ENCODE results near the gene CGB5.

CGB5 gene

GRCh38 chr19:49058562-49058961 is 14.9 kb downstream of the CGB5 start:
- peak; percentile 35 for DNase-seq (ENCODE audit: extremely low spot score)
- ChIA-PET CTCF (interaction anchor here (0.8 to 1.0 kb wide), 2 partner anchors 15 kb away, joined by 3 to 4 read pairs; no protein-coding TSS in a partner anchor), POLR2A (no interaction called here)
- TF ChIP-seq PKNOX1 (IDR thresholded peaks at IDR 0.05) (peak; percentile 39; the same call in 1 of the 2 replicates), FOXM1 (IDR thresholded peaks at IDR 0.05; ENCODE audit: borderline replicate concordance) (no peak), SUZ12 (IDR thresholded peaks at IDR 0.05) (no peak), L3MBTL2 (conservative IDR thresholded peaks at IDR 0.05) (no peak)

- TF ChIP-seq FOXK2 (IDR thresholded peaks at IDR 0.05) = no peak
- no peak for TF ChIP-seq SP1 (IDR thresholded peaks at IDR 0.05)
- no peak for TF ChIP-seq PKNOX1 (IDR thresholded peaks at IDR 0.05)
- TF ChIP-seq FOXM1 (IDR thresholded peaks at IDR 0.05; ENCODE audit: borderline replicate concordance) = no peak
- no peak for TF ChIP-seq SUZ12 (IDR thresholded peaks at IDR 0.05)
- TF ChIP-seq ELF4 (IDR thresholded peaks at IDR 0.05) = no peak
- no peak for TF ChIP-seq TARDBP (IDR thresholded peaks at IDR 0.05)
- no peak for TF ChIP-seq BHLHE40 (IDR thresholded peaks at IDR 0.05; ENCODE audit: borderline replicate concordance)
- TF ChIP-seq CTBP1 (IDR thresholded peaks at IDR 0.05; ENCODE audit: borderline replicate concordance) = no peak
- ChIA-PET CTCF (interaction anchor here (0.8 kb wide), 1 partner anchor 15 kb away, joined by 3 read pairs; no protein-coding TSS in a partner anchor), POLR2A (no interaction called here)
- no peak for DNase-seq (ENCODE audit: extremely low spot score)
Observed at GRCh38 chr19:49059053-49059452, 15.4 kb downstream of the CGB5 start.

GRCh38 chr19:49061000-49061399 is 17.4 kb downstream of the CGB5 start:
- CTCF ChIA-PET = no interaction called here
- POLR2A ChIA-PET = interaction anchor here (0.8 kb wide), 1 partner anchor 67 kb away, joined by 3 read pairs; the partner anchor contains the start of genes GYS1 and RUVBL2
- no peak for TF ChIP-seq TARDBP (IDR thresholded peaks at IDR 0.05)
- TF ChIP-seq HDGF (IDR thresholded peaks at IDR 0.05; ENCODE audit: borderline replicate concordance) = no peak
- no peak for TF ChIP-seq FOXA1 (IDR thresholded peaks at IDR 0.05)
- DNase-seq (ENCODE audit: extremely low spot score) = no peak

- POLR2A ChIA-PET = no interaction called here
- TF ChIP-seq CTBP1 (IDR thresholded peaks at IDR 0.05; ENCODE audit: borderline replicate concordance) (no peak), FOXM1 (IDR thresholded peaks at IDR 0.05; ENCODE audit: borderline replicate concordance) (no peak), L3MBTL2 (conservative IDR thresholded peaks at IDR 0.05) (no peak), SP1 (IDR thresholded peaks at IDR 0.05) (no peak), PKNOX1 (IDR thresholded peaks at IDR 0.05) (no peak), HDGF (IDR thresholded peaks at IDR 0.05; ENCODE audit: borderline replicate concordance) (no peak), ELF4 (IDR thresholded peaks at IDR 0.05) (no peak), ARNT (IDR thresholded peaks at IDR 0.05) (no peak), ZNF384 (IDR thresholded peaks at IDR 0.05) (no peak), BHLHE40 (IDR thresholded peaks at IDR 0.05; ENCODE audit: borderline replicate concordance) (no peak), SUZ12 (IDR thresholded peaks at IDR 0.05) (no peak)
- no peak for DNase-seq (ENCODE audit: extremely low spot score)
- CTCF ChIA-PET = no interaction called here
Observed at GRCh38 chr19:49061445-49061844, 17.8 kb downstream of the CGB5 start.

DNA sequence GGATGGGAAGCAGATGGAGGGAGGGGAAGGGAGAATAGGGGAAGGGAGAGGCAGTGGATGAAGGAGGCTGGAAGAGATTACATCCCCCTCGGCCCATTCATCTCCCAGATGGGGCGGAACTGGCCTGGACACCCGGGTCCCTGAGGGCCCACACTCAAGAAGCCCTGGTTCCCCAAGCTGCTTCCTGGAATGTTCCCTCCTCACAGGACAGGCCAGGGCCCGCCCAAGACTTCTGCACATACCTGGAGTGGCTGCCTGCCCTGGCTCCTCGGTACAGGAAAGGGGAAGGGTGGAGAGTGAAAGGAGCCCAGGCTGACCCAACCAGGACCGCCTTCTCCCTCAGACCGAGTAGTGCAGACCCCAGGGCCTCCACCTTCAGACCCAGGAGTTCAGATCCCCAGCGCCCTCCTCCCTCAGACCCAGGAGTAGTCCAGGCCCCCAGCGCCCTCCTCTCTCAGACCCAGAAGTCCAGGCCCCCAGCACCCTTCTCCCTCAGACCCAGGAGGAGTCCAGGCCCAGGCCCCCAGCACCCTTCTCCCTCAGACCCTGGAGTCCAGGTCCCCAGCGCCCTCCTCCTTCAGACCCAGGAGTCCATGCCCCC is 20.5 kb downstream of the CGB5 start:
- no peak for DNase-seq (ENCODE audit: extremely low spot score)
- CTCF ChIA-PET = interaction anchor here (0.6 to 1.6 kb wide), 2 partner anchors 10 to 71 kb away, joined by 3 to 9 read pairs; partner anchors contain the start of gene RUVBL2
- POLR2A ChIA-PET = no interaction called here
- no peak for TF ChIP-seq LEF1 (IDR thresholded peaks at IDR 0.05; ENCODE audit: borderline replicate concordance)

- POLR2A ChIA-PET = interaction anchor here (0.7 to 1.5 kb wide), 4 partner anchors 9 to 65 kb away, joined by 3 to 6 read pairs (median 4); no protein-coding TSS in a partner anchor
- no peak for TF ChIP-seq TARDBP (IDR thresholded peaks at IDR 0.05)
- no peak for TF ChIP-seq NFRKB (IDR thresholded peaks at IDR 0.05)
- no peak for TF ChIP-seq FOXM1 (IDR thresholded peaks at IDR 0.05; ENCODE audit: borderline replicate concordance)
- no peak for TF ChIP-seq ARNT (IDR thresholded peaks at IDR 0.05)
- TF ChIP-seq FOXK2 (IDR thresholded peaks at IDR 0.05) = no peak
- no peak for TF ChIP-seq LEF1 (IDR thresholded peaks at IDR 0.05; ENCODE audit: borderline replicate concordance)
- no peak for TF ChIP-seq CTBP1 (IDR thresholded peaks at IDR 0.05; ENCODE audit: borderline replicate concordance)
- no peak for TF ChIP-seq PKNOX1 (IDR thresholded peaks at IDR 0.05)
- no peak for TF ChIP-seq BHLHE40 (IDR thresholded peaks at IDR 0.05; ENCODE audit: borderline replicate concordance)
- TF ChIP-seq ELF4 (IDR thresholded peaks at IDR 0.05) = no peak
- TF ChIP-seq ZNF384 (IDR thresholded peaks at IDR 0.05) = no peak
- TF ChIP-seq L3MBTL2 (conservative IDR thresholded peaks at IDR 0.05) = no peak
- no peak for TF ChIP-seq HDGF (IDR thresholded peaks at IDR 0.05; ENCODE audit: borderline replicate concordance)
- no peak for TF ChIP-seq FOXA1 (IDR thresholded peaks at IDR 0.05)
- no peak for TF ChIP-seq SP1 (IDR thresholded peaks at IDR 0.05)
- peak; percentile 60 for DNase-seq (ENCODE audit: extremely low spot score)
- CTCF ChIA-PET = interaction anchor here (0.5 to 1.6 kb wide), 6 partner anchors 9 to 160 kb away, joined by 3 to 9 read pairs (median 4); partner anchors contain the start of genes GYS1 and RUVBL2
Observed at GRCh38 chr19:49064768-49065611, 21.3 kb downstream of the CGB5 start, which contains the start of gene NTF4. Gene NTF4, minus strand, starts transcription at chr19:49064818. Its CDS starts 2,821 bp downstream, at chr19:49061997.

All from HEK293T (cell line).